Cardiac septum (tissue), 1 donor: ENCODE results near the gene ZNG1F. TPM values are rescaled to one million over a fixed set of nuclear protein-coding genes. Genes with fewer than 3 reads are reported as not detected.
"Not testable (repeated sequence)": the region's sequence is repeated elsewhere in the genome, so short reads cannot be mapped to it uniquely, and the experiment has no call there.

ENCODE experiments used
- DNase-seq: peaks from one replicate; pipeline ENCODE4 v3.0.0-alpha.2; 2020; ENCODE audit warnings: low spot score
- intact Hi-C: fragments of 100-400 bp; cut with DNase I; formaldehyde crosslinking; loops from one replicate; pipeline ENCODE4 v1.14.0; 2022
- total RNA-seq: library from RNA; stranded (reverse); fragmentation: NEBNext Ultra II Directional; extraction: Animal tissue kit (Norgen Biotek cat#: 25700); gene quantifications from one replicate; pipeline ENCODE4 v1.2.1, GENCODE V29; 2021
- donor health status: DM: no; HTN: no; CAD: no.

The ZNG1F gene
- total RNA-seq, 1 donor from 2014 or later = 3.2 TPM

- DNase-seq, intact Hi-C loops: not testable (repeated sequence)
These were observed 64.6 kb downstream of the ZNG1F start for GRCh38 chr9:41124250-41125108.

- DNase-seq, intact Hi-C loops: not testable (repeated sequence)
These were observed 65.3 kb downstream of the ZNG1F start for GRCh38 chr9:41123812-41124211.

- intact Hi-C loops = not testable (repeated sequence)
These were observed 65.7 kb downstream of the ZNG1F start for GRCh38 chr9:41123396-41123795.

GRCh38 chr9:41120696-41121095 is 68.4 kb downstream of the ZNG1F start:
- intact Hi-C loops, DNase-seq: not testable (repeated sequence)

More at GRCh38 chr9:41123396-41123795, 65.7 kb downstream of the ZNG1F start:
- DNase-seq = not testable (repeated sequence)

GRCh38 chr9:41119719-41120118 is 69.4 kb downstream of the ZNG1F start:
- intact Hi-C loops, DNase-seq: not testable (repeated sequence)

GRCh38 chr9:41119311-41119710 is 69.8 kb downstream of the ZNG1F start:
- DNase-seq, intact Hi-C loops: not testable (repeated sequence)

GRCh38 chr9:41113348-41113747 is 75.8 kb downstream of the ZNG1F start:
- DNase-seq, intact Hi-C loops: not testable (repeated sequence)

- intact Hi-C loops, DNase-seq: not testable (repeated sequence)
These were observed 77.7 kb downstream of the ZNG1F start for GRCh38 chr9:41111414-41111813.

- DNase-seq = not testable (repeated sequence)
These were observed 78.2 kb downstream of the ZNG1F start for GRCh38 chr9:41110913-41111312.

GRCh38 chr9:41109253-41109652 is 79.9 kb downstream of the ZNG1F start:
- DNase-seq, intact Hi-C loops: not testable (repeated sequence)

More at GRCh38 chr9:41110913-41111312, 78.2 kb downstream of the ZNG1F start:
- intact Hi-C loops = not testable (repeated sequence)

- DNase-seq, intact Hi-C loops: not testable (repeated sequence)
These were observed 80.3 kb downstream of the ZNG1F start for GRCh38 chr9:41108816-41109215.

GRCh38 chr9:41106472-41107116 is 82.5 kb downstream of the ZNG1F start:
- intact Hi-C loops, DNase-seq: not testable (repeated sequence)

- intact Hi-C loops, DNase-seq: not testable (repeated sequence)
These were observed 83.4 kb downstream of the ZNG1F start for GRCh38 chr9:41105557-41106253.

GRCh38 chr9:41104542-41104941 is 84.6 kb downstream of the ZNG1F start:
- DNase-seq, intact Hi-C loops: not testable (repeated sequence)

- DNase-seq, intact Hi-C loops: not testable (repeated sequence)
These were observed 88.6 kb downstream of the ZNG1F start for GRCh38 chr9:41100508-41100907.

- intact Hi-C loops, DNase-seq: not testable (repeated sequence)
These were observed 90.4 kb downstream of the ZNG1F start for GRCh38 chr9:41098759-41099158.

- intact Hi-C loops, DNase-seq: not testable (repeated sequence)
These were observed 94.1 kb downstream of the ZNG1F start for GRCh38 chr9:41095060-41095459.

GRCh38 chr9:41094010-41094773 is 94.9 kb downstream of the ZNG1F start:
- DNase-seq, intact Hi-C loops: not testable (repeated sequence)

GRCh38 chr9:41090922-41091321 is 98.2 kb downstream of the ZNG1F start:
- intact Hi-C loops, DNase-seq: not testable (repeated sequence)
